Skeletal muscle tissue (tissue), 4 donors: ENCODE data around the gene STK16. TPM values are rescaled to one million over a fixed set of nuclear protein-coding genes. Genes with fewer than 3 reads are reported as not detected.

ENCODE experiments used
- H3K27ac ChIP-seq: one replicate; pipeline ENCODE4 v1.7.0; 2013; ENCODE audit warnings: mild to moderate bottlenecking, low read depth, low read length, inconsistent platforms
- H3K27me3 ChIP-seq, 3 donors: one replicate each; pipeline ENCODE4 v1.7.0; 2013; ENCODE audit warnings: low read length in 3 of 3; ENCODE audit not compliant: control insufficient read depth in 3 of 3, insufficient read depth in 3 of 3
- H3K36me3 ChIP-seq, 3 donors: one replicate each; pipeline ENCODE4 v1.7.0; 2013; ENCODE audit warnings: low read length in 3 of 3; ENCODE audit not compliant: control insufficient read depth in 3 of 3, insufficient read depth in 3 of 3
- H3K4me1 ChIP-seq, 3 donors: one replicate each; pipeline ENCODE4 v1.7.0; 2013; ENCODE audit warnings: low read length in 3 of 3, mild to moderate bottlenecking in 3 of 3; ENCODE audit not compliant: control insufficient read depth in 3 of 3, insufficient read depth in 3 of 3
- H3K4me3 ChIP-seq, 3 donors: one replicate each; pipeline ENCODE4 v1.7.0; 2013; ENCODE audit warnings: low read length in 3 of 3
- H3K9ac ChIP-seq, 3 donors: one replicate each; pipeline ENCODE4 v1.7.0; 2013; ENCODE audit warnings: low read length in 3 of 3, mild to moderate bottlenecking in 3 of 3, moderate library complexity in 2 of 3, low read depth in 1 of 3
- H3K9me3 ChIP-seq, 3 donors: one replicate each; pipeline ENCODE4 v1.7.0; 2013; ENCODE audit warnings: low read length in 3 of 3; ENCODE audit not compliant: control insufficient read depth in 3 of 3
- total RNA-seq: library from RNA; depleted of rRNA; stranded (reverse); fragments of >200 nt; gene quantifications from one replicate; pipeline ENCODE4 v1.2.3, GENCODE V29; 2014
- donor health status: Osteomylitis.

Gene STK16
- total RNA-seq, 1 donor from 2014 or later, result 6.3 TPM

DNA sequence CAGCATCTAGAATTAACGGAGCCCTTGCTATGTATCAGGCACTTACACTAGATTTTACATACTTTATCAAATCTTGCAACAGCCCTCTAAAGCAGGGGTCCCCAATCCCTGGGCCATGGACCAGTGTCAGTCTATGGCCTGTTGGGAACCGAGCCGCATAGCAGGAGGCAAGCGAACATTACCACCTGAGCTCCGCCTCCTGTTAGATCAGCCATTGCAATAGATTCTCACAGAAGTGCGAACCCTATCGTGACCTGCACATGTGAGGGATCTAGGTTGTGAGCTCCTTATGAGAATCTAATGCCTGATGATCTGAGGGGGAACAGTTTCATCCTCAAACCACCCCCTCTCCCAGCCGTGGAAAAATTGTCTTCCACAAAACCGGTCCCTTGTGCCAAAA lies 47.3 kb downstream of the STK16 start:
- peaks cover 9 to 14% (median 11%) of the 10 kb centered on the region in 3 donors for H3K4me1 ChIP-seq
- H3K4me3 ChIP-seq, result no peak overlapping the region
- no peak overlapping the region for H3K9ac ChIP-seq

DNA sequence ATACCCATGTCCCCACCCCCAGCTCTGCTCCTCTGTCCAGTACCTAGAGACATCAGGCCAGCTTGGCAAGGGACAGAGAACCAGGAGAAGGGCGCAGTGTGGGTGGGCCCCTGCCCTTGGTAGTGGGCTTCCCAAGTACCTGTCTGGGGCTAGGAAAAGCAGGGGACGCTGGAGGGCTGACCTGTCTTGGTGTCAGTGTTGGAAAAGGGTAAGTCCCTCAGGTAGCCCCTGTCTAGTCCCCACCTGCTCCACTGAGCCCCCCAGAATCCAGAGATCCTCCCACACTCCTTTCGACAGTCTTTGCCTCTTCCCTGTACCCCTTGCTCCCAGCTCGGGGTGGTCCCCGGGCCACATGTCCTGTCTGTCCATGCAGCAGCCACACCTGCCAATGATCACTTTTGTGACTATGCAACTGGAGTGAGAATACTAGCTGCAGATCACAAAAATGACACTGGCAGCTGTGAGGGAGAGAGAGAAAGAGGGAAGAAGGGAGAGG lies 48.5 kb downstream of the STK16 start:
- Histone ChIP-seq H3K4me1 (peaks cover 9 to 16% (median 12%) of the 10 kb centered on the region in 3 donors), H3K9me3 (no peaks in the 10 kb centered on the region), H3K27ac (no peak overlapping the region), H3K36me3 (no peaks in the 10 kb centered on the region), H3K9ac (peak overlapping the region in 2 of 3 donors; percentile 10 to 81), H3K4me3 (peak overlapping the region in 1 of 3 donors; percentile 74), H3K27me3 (peaks cover 0 to 4% (median 0%) of the 10 kb centered on the region in 3 donors)

More for the DNA sequence above, 47.3 kb downstream of the STK16 start:
- no peaks in the 10 kb centered on the region for H3K9me3 ChIP-seq
- no peak overlapping the region for H3K27ac ChIP-seq
- H3K36me3 ChIP-seq, result no peaks in the 10 kb centered on the region
- H3K27me3 ChIP-seq, result no peaks in the 10 kb centered on the region

DNA sequence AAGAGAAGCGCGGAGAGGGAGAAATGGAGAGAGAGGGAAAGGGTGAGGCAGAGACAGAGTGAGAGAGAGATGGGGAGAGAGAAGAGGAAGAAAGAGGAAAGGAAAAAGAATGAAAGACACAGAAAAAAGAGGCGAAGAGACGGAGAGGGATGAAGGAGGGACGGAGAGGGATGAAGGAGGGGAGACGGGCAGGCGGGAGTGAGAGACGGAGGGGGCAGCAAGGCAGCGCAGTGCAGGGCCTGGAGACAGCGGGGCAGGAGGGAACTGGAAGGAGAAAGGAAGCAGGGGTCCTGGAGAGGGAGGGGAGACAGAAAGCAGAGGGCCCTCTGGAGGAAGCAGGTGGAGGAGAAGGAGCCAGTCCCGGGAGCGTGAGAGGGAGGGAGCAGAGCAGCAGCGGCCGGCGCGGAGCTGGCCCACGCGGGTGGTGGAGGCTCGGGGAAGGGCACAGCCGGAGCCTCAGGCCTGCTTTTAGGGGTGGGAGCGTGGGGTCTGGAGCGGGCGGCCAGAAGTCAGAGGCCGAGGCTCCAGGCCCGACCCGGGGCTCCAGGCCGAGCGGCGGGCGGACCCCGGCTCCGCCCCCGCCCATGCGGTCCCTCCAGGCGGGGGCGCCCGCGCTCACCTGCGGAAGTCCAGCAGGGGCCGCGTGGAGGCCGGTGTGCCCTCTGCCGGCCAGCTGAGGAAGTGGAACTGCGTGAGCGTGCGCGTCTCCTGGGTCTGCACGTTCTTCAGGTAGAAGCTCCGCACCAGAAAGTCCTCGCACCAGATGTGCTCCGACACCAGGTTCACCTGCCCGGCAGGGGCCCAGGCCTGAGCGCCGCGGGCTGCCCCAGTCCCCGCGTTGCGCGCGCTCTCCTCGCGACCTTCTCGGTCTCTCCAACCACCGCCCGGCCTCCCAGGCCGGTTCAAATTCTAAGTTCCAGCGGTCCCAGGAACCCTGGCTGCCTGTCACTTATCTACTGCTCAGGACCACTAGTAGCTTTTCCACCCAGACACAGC lies 49.4 kb downstream of the STK16 start:
- peaks cover 0 to 7% (median 4%) of the 10 kb centered on the region in 3 donors for H3K27me3 ChIP-seq
- H3K27ac ChIP-seq, result peak overlapping the region; percentile 58
- H3K36me3 ChIP-seq, result no peaks in the 10 kb centered on the region
- peak overlapping the region; percentile 73 to 76 (median 74) for H3K4me3 ChIP-seq
- peak overlapping the region; percentile 79 to 88 (median 81) for H3K9ac ChIP-seq
- H3K9me3 ChIP-seq, result no peaks in the 10 kb centered on the region
- peaks cover 12 to 20% (median 14%) of the 10 kb centered on the region in 3 donors for H3K4me1 ChIP-seq

DNA sequence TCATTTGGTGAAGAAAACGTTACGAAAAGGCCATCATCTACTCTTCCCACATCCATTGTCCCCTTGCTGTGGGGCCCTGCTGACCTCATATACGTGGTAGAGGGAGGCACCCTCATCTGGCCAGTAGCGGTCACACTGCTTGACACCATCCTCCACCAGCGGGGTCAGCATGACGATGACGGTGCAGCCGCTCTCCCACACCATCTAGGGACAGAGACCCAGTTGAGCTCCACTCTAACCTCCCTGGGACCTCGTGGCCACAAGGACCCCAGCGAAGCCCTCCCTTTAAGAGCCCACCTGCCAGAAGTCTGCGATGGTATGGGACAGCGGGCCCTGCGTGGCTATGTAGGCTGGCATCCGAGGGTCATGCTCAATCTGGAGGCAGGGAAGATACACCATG lies 50.9 kb downstream of the STK16 start:
- Histone ChIP-seq H3K9me3 (no peaks in the 10 kb centered on the region), H3K9ac (no peak overlapping the region), H3K4me3 (no peak overlapping the region), H3K36me3 (no peaks in the 10 kb centered on the region), H3K27ac (no peak overlapping the region), H3K4me1 (peaks cover 11 to 20% (median 12%) of the 10 kb centered on the region in 3 donors), H3K27me3 (peaks cover 0 to 7% (median 7%) of the 10 kb centered on the region in 3 donors)

DNA sequence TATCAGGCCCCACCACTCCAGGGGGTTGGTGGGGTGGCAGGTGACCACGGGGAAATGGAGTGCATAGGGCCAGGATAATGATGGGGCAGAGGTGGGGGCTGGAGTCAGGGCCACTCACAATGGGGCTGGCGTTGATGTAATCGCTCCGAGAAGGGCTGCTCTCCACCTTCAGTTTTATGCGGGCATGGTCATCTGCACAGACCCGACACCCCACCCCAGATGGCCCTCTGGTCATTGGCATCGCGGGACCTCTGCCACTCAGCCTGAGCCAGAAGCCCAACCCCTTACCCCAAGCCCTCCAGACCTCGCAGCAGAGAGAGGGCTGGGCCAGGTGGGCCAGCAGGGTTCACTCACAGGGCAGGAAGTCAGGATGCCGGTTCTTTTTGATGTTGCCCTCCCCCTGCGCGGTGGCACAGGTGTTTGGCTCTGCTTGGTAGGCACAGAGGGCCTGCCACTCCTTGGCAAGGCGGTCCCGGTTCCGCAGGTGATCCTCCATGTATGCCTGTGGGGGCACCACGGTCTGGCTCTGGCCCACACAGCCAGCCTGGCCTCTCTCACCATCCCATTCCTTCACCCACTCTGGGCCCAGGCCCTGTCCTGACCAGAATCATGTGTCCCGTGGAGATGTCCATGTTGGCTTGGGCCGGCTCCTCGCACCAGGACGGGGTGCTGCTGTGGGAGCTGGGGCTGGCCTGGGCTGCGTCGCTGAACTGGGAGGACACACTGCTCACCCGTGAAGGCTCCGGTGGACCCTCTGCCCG lies 51.5 kb downstream of the STK16 start:
- no peaks in the 10 kb centered on the region for H3K9me3 ChIP-seq
- no peak overlapping the region for H3K4me3 ChIP-seq
- H3K9ac ChIP-seq, result no peak overlapping the region
- H3K27ac ChIP-seq, result no peak overlapping the region
- H3K36me3 ChIP-seq, result no peaks in the 10 kb centered on the region
- peaks cover 0 to 12% (median 11%) of the 10 kb centered on the region in 3 donors for H3K27me3 ChIP-seq
- H3K4me1 ChIP-seq, result peaks cover 11 to 20% (median 12%) of the 10 kb centered on the region in 3 donors

DNA sequence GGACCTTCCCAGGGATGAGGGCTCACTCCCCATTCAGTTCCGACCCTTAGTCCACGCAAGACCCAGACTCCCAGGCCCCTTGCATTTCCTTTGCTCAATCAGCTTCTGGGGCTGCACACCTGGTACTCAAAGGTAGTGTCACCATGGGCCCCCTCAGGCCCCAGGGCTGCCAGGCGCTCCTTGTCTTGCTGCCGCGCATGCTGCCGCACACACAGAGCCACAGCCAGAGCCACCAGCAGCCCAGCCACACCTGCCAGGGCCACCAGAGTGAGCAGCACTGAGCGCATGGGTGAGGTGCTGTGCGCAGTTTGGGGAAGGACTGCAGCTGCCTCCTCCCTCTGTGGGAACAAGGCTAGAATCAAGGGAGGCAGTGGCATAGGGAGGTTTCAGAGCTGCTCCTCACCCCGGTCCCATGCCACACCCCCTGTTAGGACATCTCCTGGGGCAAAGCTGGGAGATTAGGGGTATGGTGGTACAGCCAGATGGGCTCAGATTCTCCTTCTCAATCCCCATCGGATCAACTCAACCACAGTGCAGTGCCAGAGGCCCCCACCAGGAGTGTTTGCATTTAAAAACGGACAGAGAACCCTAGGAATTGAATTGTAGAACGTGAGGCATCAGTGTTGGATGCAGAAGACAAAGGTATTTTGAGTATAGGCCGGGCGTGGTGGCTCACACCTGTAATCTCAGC lies 52.6 kb downstream of the STK16 start:
- Histone ChIP-seq H3K36me3 (no peaks in the 10 kb centered on the region), H3K27me3 (peaks cover 0 to 23% (median 20%) of the 10 kb centered on the region in 3 donors), H3K9me3 (no peaks in the 10 kb centered on the region), H3K4me1 (peaks cover 11 to 20% (median 12%) of the 10 kb centered on the region in 3 donors), H3K9ac (no peak overlapping the region), H3K4me3 (no peak overlapping the region), H3K27ac (no peak overlapping the region)

DNA sequence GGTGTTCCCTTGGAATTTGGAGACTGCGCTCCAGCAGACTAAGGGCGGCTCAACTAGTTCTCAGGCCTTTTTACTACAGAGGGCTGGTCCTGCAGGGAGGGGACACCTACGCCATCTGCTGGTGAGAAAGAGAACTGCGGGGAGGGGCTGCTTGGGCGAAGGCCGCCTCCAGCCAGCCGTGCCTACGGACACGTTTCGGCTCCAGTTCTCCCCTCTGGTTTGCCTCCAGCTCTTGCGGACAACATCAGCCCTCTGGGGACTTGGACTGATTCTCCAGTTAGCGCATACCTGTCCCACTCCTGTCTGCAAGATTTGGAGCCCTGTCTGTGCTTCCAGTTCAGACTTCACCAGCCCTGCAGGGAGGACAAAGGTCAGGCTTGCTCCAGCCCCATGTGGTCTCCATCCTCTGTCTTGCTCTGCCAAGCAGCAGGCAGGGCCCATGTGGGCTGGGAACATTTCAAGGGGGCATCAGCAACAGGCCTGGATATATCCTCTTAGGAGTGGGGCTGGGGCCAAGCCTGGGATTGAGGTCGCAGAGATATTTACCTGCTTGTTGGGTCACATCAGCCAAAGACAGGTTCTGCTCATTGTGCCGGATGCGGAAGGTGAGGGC lies 53.6 kb downstream of the STK16 start:
- peak overlapping the region; percentile 30 to 45 (median 32) for H3K9ac ChIP-seq
- no peaks in the 10 kb centered on the region for H3K36me3 ChIP-seq
- no peak overlapping the region for H3K27ac ChIP-seq
- no peaks in the 10 kb centered on the region for H3K9me3 ChIP-seq
- peak overlapping the region in 2 of 3 donors; percentile 13 to 43 for H3K4me3 ChIP-seq
- H3K4me1 ChIP-seq, result peaks cover 11 to 20% (median 12%) of the 10 kb centered on the region in 3 donors
- H3K27me3 ChIP-seq, result peaks cover 4 to 31% (median 25%) of the 10 kb centered on the region in 3 donors

DNA sequence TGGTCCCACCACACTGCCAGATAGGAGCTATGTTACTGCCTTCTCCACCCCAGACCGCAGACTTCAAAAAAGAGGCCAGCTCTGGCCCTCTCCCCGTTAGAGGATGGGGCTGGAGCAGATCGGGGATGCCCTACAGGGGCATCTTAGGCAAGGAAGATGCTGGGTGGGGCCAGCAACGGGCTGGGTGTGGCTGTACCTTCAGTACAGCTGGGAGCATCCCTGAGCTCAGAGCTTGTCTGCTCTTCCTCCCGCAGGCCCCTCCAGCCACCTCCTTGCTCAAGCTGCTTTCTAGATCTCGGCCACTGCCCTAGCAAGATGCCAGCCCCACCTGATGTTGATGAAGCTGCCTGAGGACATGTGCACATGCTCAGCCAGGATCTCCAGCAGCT lies 54.1 kb downstream of the STK16 start:
- no peaks in the 10 kb centered on the region for H3K9me3 ChIP-seq
- no peaks in the 10 kb centered on the region for H3K36me3 ChIP-seq
- peak overlapping the region in 1 of 3 donors; percentile 32 for H3K9ac ChIP-seq
- H3K4me1 ChIP-seq, result peaks cover 8 to 15% (median 8%) of the 10 kb centered on the region in 3 donors
- H3K4me3 ChIP-seq, result no peak overlapping the region
- H3K27me3 ChIP-seq, result peaks cover 4 to 32% (median 26%) of the 10 kb centered on the region in 3 donors
- H3K27ac ChIP-seq, result no peak overlapping the region
